Gastroesophageal sphincter (tissue), 3 donors: ENCODE results near the gene SMG7.

ENCODE experiments used
- CTCF ChIP-seq, 4 experiments: fragments of 200-600 bp in 2 of 4; fragments of 450-650 bp in 2 of 4; sonication (generic) in 1 of 4; IDR thresholded peaks; one replicate each; pipeline ENCODE4 v1.5.1; 2017 to 2019; ENCODE audit warnings: antibody characterized with exemption in 4 of 4, mild to moderate bottlenecking in 2 of 4, moderate library complexity in 2 of 4
- EP300 ChIP-seq: sonication (generic); formaldehyde crosslinking; IDR thresholded peaks from one replicate; pipeline ENCODE4 v1.6.1; 2017; ENCODE audit warnings: antibody characterized with exemption, mild to moderate bottlenecking
- POLR2A ChIP-seq, 2 donors: fragments of 450-650 bp; IDR thresholded peaks; one replicate each; pipeline ENCODE4 v1.6.1; 2017; ENCODE audit warnings: antibody characterized with exemption in 2 of 2, mild to moderate bottlenecking in 2 of 2, moderate library complexity in 1 of 2
- POLR2AphosphoS5 ChIP-seq: sonication (generic); formaldehyde crosslinking; IDR thresholded peaks from one replicate; pipeline ENCODE4 v1.6.1; 2017; ENCODE audit warnings: antibody characterized with exemption

DNA sequence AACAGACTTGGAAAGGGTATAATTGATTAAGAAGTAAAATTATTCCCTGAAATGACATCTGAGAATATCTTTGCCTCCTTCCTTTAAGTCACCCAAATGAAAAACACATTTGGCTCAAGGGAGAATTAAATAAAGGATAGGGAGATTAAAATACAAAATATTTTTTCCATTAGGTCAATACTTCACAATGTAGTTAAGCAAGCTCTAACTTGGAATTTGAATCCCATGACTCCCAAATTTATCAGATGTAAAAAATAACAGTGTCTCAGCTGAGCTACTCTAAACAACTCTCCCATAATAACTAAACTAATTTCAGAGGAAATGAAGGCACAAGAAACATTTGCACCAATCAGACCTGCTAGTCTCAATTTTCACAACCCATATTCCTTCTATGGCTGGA, 47.6 kb upstream of the SMG7 start:
- no peak for TF ChIP-seq POLR2A (IDR thresholded peaks at IDR 0.05)
- no peak for TF ChIP-seq CTCF (IDR thresholded peaks at IDR 0.05)
- TF ChIP-seq EP300 = no peak
- no peak for TF ChIP-seq POLR2AphosphoS5
